DMS153 (cell line): Measurements from ENCODE around the gene MYMK.
"Not testable (repeated sequence)": the region's sequence is repeated elsewhere in the genome, so short reads cannot be mapped to it uniquely, and the experiment has no call there.

ENCODE experiments used
- DNase-seq: peaks from one replicate; lab custom pipeline; 2025; lab: John Stamatoyannopoulos, UW

MYMK gene

GRCh38 chr9:133524679-133525228, at the start of gene MYMK:
MYMK (minus strand) TSS chr9:133524959; CDS start chr9:133524844, 115 bp downstream.
- DNase-seq, result no peak

- no peak for DNase-seq
Observed at GRCh38 chr9:133573791-133574515, 49.2 kb upstream of the MYMK start.

DNA sequence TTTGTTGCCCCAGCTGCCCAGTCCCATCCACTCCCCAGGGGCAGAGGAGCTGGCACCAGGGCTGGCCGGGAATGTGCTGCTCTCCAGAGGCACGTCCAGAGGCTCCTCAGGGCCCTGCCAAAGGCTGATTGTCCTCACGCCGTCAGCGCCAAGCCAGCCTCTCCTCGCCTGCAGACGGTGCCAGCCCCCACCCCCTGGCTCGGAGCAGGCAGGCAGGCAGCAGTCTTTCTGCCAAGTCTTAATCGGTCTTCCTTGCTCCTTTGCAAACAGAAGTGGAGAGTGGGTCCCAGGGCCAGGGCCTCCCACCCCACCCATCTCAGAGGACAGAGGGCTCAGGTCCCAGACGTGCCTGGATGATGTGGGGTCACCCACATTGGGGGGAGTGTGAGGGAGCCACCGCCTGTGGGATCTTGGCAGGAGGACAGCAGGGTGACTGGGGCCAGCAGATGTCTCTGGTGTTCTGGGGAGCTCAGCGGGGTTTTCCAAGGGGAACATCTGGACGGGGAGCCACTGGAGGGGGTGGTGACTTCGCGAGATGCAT, 48.1 kb upstream of the MYMK start:
- DNase-seq, result no peak

DNA sequence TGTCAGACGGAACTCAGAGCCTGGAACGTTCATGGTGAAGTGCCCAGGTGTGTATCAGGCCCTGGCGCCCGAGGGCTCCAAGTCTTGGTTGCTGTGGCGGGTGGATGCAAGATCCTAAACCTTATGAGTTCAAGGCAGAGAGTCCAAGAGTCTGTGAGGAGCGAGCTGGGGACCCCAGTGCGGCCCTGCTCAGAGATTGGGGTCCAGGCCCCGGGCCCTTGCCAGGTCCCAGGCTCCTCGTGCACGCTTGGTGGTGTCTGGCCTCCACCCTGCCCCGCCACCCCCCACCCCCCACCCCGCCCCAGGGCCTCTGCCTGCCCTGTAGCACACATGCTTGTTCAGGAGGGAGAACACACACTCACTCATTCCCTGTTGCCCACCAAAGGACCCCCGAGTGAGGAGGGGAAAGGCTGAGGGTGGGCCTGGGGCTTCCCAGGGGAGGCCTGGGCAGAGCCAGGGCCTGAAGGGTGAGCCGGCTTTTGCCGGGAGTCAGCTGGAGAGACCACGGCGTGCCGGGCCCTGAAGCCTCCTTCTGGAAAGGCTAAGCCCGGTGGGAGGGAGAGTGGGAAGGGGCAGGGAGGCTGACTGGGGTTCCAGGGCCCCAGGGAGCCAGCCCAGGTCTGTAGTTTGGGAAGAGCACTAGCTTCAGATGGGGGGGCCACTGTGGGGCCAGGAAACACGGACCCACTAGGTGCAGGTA, 47.3 kb upstream of the MYMK start:
- no peak for DNase-seq

GRCh38 chr9:133571391-133571890, 46.7 kb upstream of the MYMK start:
- no peak for DNase-seq

DNA sequence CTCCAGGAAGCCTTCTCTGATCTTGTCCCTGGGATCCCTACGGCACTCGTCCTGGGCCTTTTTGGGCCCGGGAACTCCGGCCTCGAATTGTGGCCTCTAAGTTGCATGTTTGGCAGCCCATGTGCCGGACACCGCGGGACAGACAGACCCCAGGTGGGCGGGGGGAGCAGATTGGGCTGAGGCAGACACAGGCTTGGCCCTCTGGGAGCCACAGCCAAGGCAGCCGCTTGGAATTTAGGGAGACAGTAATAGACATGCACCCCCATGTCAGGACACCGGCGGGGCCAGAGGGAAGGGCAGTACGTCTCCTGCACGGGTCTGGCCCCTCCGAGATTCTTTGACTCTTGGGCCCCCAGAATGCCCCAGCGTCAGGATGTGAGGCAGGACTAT, 45.9 kb upstream of the MYMK start:
- no peak for DNase-seq

DNA sequence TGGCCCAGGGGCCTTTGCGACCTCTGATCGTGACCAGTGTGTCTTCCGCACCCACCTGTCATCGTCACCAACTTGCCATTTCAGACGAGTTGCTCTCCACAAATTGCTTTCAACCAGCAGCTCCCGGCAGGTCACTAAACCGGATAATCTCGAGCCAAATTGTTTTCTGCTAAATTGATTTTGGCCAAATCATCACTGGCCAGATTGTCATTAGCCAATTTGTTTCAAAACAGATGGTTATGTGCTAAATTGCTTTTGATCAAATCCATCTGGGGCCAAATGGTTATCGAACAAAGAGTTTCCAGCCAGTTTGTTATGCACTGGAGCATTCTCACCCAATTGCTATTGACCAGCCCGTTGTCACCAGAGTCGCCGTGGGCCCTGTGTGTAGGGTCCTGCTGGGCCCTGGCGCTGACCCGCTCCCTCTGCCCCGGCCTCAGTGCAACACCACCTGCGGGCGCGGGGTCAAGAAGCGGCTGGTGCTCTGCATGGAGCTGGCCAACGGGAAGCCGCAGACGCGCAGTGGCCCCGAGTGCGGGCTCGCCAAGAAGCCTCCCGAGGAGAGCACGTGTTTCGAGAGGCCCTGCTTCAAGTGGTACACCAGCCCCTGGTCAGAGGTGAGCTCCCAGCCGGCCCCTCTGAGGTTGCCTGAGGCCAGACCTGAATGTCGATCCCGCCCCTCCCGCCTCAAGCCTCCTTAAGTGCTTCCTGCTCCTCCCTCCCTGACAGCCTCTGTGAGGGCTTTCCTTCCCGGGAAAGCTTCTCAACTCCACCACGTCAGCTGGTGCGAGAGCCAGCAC, 45.3 kb upstream of the MYMK start:
- DNase-seq, result no peak

- no peak for DNase-seq
Observed at GRCh38 chr9:133569121-133569785, 44.5 kb upstream of the MYMK start.

DNA sequence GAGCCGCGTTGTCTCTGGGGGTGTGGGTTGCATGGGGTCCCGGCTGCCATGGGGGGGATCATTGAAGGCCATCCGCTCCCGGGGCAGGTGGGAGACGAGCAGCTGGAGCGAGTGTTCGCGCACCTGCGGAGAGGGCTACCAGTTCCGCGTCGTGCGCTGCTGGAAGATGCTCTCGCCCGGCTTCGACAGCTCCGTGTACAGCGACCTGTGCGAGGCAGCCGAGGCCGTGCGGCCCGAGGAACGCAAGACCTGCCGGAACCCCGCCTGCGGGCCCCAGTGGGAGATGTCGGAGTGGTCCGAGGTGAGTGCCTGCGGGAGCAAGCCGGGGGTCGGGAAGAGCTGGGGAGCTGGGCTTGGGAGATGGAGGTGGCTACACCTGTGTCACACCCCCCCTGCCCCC, 43.4 kb upstream of the MYMK start:
- DNase-seq, result no peak

DNA sequence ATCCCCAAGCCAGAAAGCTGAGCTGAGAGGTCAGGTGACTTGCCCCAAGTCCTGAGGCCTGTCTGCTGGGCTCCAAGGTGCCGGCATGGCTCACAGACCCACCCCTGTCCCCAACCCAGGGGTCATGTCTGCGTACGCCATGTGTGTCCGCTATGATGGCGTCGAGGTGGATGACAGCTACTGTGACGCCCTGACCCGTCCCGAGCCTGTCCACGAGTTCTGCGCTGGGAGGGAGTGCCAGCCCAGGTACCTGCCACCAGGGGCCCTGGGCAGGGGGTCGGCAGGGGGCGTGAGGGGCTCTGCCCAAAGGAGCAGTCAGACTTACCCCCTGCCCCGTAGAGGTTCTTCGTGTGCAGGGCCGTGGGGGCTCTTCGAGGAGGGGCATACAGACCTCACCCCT, 42.1 kb upstream of the MYMK start:
- no peak for DNase-seq

- no peak for DNase-seq
Observed at GRCh38 chr9:133566382-133566781, 41.6 kb upstream of the MYMK start.

GRCh38 chr9:133564451-133565116, 39.8 kb upstream of the MYMK start:
- DNase-seq, result no peak

- DNase-seq, result not testable (repeated sequence)
Observed at GRCh38 chr9:133563814-133564213, 39.1 kb upstream of the MYMK start.

DNA sequence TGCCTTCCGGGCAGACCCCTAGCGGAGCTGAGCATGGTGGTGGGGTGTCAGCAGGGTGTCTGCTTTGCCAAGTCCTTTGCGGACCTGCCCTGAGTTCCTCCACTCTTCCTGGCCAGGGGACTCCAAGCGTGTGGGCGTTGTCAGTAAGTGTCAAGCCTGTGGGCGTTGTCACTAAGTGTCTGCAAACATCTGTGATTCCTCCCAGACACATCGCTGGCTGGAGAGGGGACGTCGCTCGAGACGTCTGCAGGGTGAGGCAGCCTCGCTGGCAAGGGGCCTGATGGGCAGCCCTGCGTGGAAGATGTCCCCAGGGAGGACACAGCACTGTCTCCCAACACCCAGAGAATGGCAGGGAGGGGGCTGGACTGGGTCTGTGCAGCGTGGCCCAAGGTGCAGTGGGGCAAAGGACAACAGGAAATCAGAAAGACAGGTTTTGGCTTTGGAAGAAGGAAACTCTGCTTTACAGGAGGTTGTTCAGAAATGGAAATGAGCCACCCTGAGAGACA, 38.6 kb upstream of the MYMK start:
- no peak for DNase-seq

- DNase-seq, result no peak
Observed at GRCh38 chr9:133562611-133563290, 38.0 kb upstream of the MYMK start.

- no peak for DNase-seq
Observed at GRCh38 chr9:133561976-133562554, 37.3 kb upstream of the MYMK start.

- no peak for DNase-seq
Observed at GRCh38 chr9:133560944-133561343, 36.2 kb upstream of the MYMK start.

DNA sequence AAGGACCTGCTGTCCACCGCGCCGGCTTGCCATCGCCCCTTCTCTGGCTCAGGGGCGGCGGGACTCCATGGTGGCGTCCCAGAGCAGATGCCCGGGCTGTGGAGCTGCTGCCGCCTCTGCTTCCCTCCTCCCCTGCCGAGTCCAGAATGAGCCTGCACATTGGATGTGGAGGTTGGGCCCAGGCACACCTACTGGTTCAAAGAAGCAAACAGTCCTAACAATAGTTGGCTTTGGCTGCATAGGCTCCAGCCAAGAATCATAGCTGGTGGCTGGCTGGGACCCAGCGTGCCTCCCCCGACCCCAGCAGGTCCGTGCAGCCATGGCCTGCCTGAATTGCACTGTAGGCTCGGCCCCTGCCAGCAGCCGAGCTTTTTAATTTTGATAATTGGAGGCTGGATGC, 35.6 kb upstream of the MYMK start:
- no peak for DNase-seq

DNA sequence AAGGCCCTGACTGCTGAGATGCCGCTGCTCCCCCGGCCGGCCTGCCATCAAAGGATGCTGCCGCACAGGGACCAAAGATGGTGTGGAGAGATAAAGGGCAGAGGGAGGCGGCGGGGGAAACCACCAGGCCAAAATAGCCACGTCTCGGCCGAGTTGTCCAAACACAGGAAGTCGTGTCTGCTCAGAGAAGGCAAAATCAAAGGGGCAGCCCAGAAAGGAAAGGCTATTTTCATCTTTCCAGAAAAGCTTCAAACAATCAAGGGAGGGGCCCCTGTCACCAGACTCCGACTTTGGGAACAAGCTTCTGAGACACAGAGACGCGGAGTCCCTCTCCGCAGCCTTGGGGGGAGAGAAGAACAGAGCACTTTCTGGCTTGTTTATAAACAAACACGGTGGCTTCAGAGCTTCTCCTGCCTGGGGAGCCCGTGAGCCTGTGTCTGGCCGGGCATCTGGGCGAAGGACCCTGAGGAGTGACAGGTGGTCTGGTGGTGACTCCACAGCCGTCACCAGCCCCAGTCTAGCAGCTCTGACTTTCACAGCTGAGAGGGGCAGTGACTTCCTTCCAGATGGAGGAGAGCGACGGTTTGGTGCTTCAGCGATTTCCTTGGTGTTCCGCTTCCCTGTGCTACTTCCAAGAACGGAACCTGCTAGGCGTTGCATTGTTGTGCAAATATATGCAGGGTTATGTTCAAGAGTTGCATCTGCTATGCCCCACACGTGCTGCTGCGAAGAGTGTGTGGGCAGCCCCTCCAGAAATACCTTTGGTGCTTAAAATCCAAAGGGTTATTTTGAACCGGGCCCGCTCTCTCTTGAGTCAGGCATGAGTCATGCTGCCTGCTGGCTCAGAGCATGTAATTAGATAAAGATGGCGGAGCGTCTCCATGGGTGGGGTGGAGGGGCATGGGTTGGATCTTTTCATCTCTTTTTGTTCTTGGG, 33.7 kb upstream of the MYMK start:
- DNase-seq, result no peak
